ENCODE data around the gene IPO13.

- TF ChIP-seq CTCF (IDR thresholded peaks at IDR 0.05): no peak
- TF ChIP-seq POLR2A (IDR thresholded peaks at IDR 0.05): no peak
- no peak for TF ChIP-seq EP300 (IDR thresholded peaks at IDR 0.05)
Measured at GRCh38 chr1:43998000-43998378, 51.2 kb downstream of the IPO13 start.
